ENCODE data around the gene ANKRD22.

Gene ANKRD22

GRCh38 chr10:88848499-88848898 lies 3.1 kb downstream of the ANKRD22 start:
- no peaks in the 10 kb centered on the region for H3K36me3 ChIP-seq (ENCODE audit: insufficient read depth, low read length)
- H3K4me3 ChIP-seq (ENCODE audit: low read length, poor library complexity, severe bottlenecking) = no peak overlapping the region
- peaks cover 27% of the 10 kb centered on the region for H3K4me1 ChIP-seq (ENCODE audit: insufficient read depth, low read length, poor library complexity, severe bottlenecking)
- H3F3A ChIP-seq (ENCODE audit: low read depth) = no peaks in the 10 kb centered on the region
- H3K27me3 ChIP-seq (ENCODE audit: insufficient read depth, low read length, poor library complexity, severe bottlenecking) = no peaks in the 10 kb centered on the region
- H3K79me2 ChIP-seq (ENCODE audit: insufficient read depth, low read length) = no peaks in the 10 kb centered on the region
- H3K4me2 ChIP-seq (ENCODE audit: low read depth, low read length, poor library complexity, severe bottlenecking) = peak overlapping the region; percentile 55
- no peak overlapping the region for H3K9ac ChIP-seq (ENCODE audit: low read depth, low read length, poor library complexity, severe bottlenecking)
- no peak overlapping the region for H2AFZ ChIP-seq (ENCODE audit: low read length)
- TF ChIP-seq EZH2phosphoT487 (IDR thresholded peaks at IDR 0.05; ENCODE audit: borderline replicate concordance) = no peak
- no peak for TF ChIP-seq CTCF (conservative IDR thresholded peaks at IDR 0.05; ENCODE audit: low read length)
- H4K20me1 ChIP-seq (ENCODE audit: insufficient read depth, low read length, poor library complexity, severe bottlenecking) = no peaks in the 10 kb centered on the region
- H3K9me2 ChIP-seq (replicated peaks; ENCODE audit: low read depth, low read length) = no peaks in the 10 kb centered on the region
- no peaks in the 10 kb centered on the region for H3K9me3 ChIP-seq (ENCODE audit: insufficient read depth, low read depth, low read length)

GRCh38 chr10:88843171-88843570 lies 8.5 kb downstream of the ANKRD22 start:
- Histone ChIP-seq H3K4me3 (ENCODE audit: low read length, poor library complexity, severe bottlenecking) (no peak overlapping the region), H3K4me1 (ENCODE audit: insufficient read depth, low read length, poor library complexity, severe bottlenecking) (peaks cover under 1% of the 10 kb centered on the region), H3K9ac (ENCODE audit: low read depth, low read length, poor library complexity, severe bottlenecking) (no peak overlapping the region), H3K27me3 (ENCODE audit: insufficient read depth, low read length, poor library complexity, severe bottlenecking) (no peaks in the 10 kb centered on the region), H3K79me2 (ENCODE audit: insufficient read depth, low read length) (no peaks in the 10 kb centered on the region), H4K20me1 (ENCODE audit: insufficient read depth, low read length, poor library complexity, severe bottlenecking) (no peaks in the 10 kb centered on the region), H3K9me3 (ENCODE audit: insufficient read depth, low read depth, low read length) (no peaks in the 10 kb centered on the region), H2AFZ (ENCODE audit: low read length) (no peak overlapping the region), H3K36me3 (ENCODE audit: insufficient read depth, low read length) (no peaks in the 10 kb centered on the region), H3K9me2 (replicated peaks; ENCODE audit: low read depth, low read length) (no peaks in the 10 kb centered on the region), H3F3A (ENCODE audit: low read depth) (no peaks in the 10 kb centered on the region), H3K4me2 (ENCODE audit: low read depth, low read length, poor library complexity, severe bottlenecking) (no peak overlapping the region)
- TF ChIP-seq EZH2phosphoT487 (IDR thresholded peaks at IDR 0.05; ENCODE audit: borderline replicate concordance) (no peak), CTCF (conservative IDR thresholded peaks at IDR 0.05; ENCODE audit: low read length) (no peak)

GRCh38 chr10:88841316-88842111 lies 10.1 kb downstream of the ANKRD22 start:
- H2AFZ ChIP-seq (ENCODE audit: low read length) = peak overlapping the region; percentile 9; the same call in 1 of the 2 replicates
- no peaks in the 10 kb centered on the region for H3K9me3 ChIP-seq (ENCODE audit: insufficient read depth, low read depth, low read length)
- H3K27me3 ChIP-seq (ENCODE audit: insufficient read depth, low read length, poor library complexity, severe bottlenecking) = no peaks in the 10 kb centered on the region
- no peak overlapping the region for H3K4me2 ChIP-seq (ENCODE audit: low read depth, low read length, poor library complexity, severe bottlenecking)
- no peaks in the 10 kb centered on the region for H3F3A ChIP-seq (ENCODE audit: low read depth)
- H3K4me1 ChIP-seq (ENCODE audit: insufficient read depth, low read length, poor library complexity, severe bottlenecking) = no peaks in the 10 kb centered on the region
- no peak for TF ChIP-seq CTCF (conservative IDR thresholded peaks at IDR 0.05; ENCODE audit: low read length)
- no peak for TF ChIP-seq EZH2phosphoT487 (IDR thresholded peaks at IDR 0.05; ENCODE audit: borderline replicate concordance)
- no peaks in the 10 kb centered on the region for H3K79me2 ChIP-seq (ENCODE audit: insufficient read depth, low read length)
- no peaks in the 10 kb centered on the region for H3K9me2 ChIP-seq (replicated peaks; ENCODE audit: low read depth, low read length)
- H3K36me3 ChIP-seq (ENCODE audit: insufficient read depth, low read length) = no peaks in the 10 kb centered on the region
- H3K4me3 ChIP-seq (ENCODE audit: low read length, poor library complexity, severe bottlenecking) = no peak overlapping the region
- no peaks in the 10 kb centered on the region for H4K20me1 ChIP-seq (ENCODE audit: insufficient read depth, low read length, poor library complexity, severe bottlenecking)
- H3K9ac ChIP-seq (ENCODE audit: low read depth, low read length, poor library complexity, severe bottlenecking) = no peak overlapping the region
